Measurements from ENCODE around the gene BOLA3.
"Not testable (repeated sequence)": the region's sequence is repeated elsewhere in the genome, so short reads cannot be mapped to it uniquely, and the experiment has no call there.

BOLA3 gene, protein sequence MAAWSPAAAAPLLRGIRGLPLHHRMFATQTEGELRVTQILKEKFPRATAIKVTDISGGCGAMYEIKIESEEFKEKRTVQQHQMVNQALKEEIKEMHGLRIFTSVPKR

DNA sequence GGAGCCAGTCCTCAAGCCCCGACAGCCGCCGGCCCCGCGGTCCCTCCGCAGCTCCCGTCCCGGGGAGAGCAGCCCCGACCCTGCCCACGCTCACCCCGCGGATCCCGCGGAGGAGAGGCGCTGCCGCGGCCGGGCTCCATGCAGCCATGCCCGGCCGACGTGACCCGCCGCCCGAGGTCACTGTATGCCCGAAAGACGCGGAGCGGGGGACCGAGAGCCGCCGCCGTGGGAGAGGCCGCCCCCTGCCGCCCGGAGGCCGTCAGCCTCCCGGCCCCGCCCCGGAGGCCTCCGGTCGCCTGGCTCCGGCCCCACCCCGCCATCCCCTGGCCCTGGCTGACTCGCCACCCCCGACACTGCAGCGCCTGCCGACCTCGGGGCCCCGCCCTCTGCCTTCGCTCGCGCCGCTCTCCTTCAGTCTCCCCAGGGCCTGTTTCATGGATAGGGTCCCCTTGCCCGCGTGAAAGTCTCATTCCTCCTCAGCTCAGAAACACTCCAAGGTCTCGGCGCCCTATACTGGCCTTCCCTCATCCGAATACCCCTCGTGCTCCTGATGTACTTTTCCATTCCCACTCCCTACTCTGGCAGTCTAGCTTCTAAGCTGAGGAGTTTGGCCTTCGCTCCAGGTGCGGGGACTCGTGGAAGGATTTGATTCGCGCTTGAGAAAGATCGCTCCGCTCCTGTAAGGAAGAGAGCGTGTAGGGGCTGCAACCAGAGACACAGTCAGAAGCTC lies at the start of gene BOLA3:
Gene BOLA3 (minus strand): TSS at position 186 of the 730 bp plus-strand sequence. CDS start 38 bp downstream, at position 148.
- peak; percentile 86 for DNase-seq

GRCh38 chr2:74197049-74197448 lies 49.3 kb upstream of the BOLA3 start:
- no peak for DNase-seq

DNA sequence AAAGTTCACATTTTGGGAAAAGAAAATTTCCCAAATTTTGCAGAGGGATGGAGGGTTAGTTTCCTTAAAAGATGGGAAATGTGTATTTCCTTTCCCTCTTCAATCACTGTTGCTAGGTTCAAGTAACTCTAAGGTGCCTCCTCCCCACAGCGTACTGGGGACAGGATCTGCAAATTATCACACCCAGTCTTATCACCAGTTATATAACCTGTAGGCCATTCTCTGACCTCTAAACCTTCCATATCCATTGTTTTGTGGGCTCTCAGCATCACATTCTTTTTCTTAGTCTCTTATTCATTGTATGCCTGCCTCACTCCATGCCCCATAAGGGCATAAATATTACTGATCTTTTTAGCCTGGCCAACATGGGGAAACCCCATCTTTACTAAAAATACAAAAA lies 47.1 kb upstream of the BOLA3 start:
- DNase-seq: no peak

- no peak for DNase-seq
These were observed 44.1 kb upstream of the BOLA3 start for GRCh38 chr2:74191596-74192380.

GRCh38 chr2:74188696-74189095 lies 41.0 kb upstream of the BOLA3 start:
- no peak for DNase-seq

- no peak for DNase-seq
These were observed 40.4 kb upstream of the BOLA3 start for GRCh38 chr2:74188018-74188601.

DNA sequence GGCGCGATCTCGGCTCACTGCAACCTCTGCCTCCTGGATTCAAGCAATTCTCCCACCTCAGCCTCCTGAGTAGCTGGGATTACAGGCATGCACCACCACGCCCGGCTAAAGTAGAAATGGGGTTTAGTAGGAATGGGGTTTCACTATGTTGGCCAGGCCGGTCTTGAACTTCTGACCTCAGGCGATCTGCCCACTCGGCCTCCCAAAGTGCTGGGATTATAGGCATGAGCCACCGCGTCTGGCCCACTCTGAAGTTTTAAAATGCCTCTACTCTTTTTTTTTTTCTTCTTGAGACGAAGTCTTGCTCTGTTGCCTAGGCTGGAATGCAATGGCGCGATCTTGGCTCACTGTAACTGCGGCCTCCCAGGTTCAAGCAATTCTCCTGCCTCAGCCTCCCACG lies 39.0 kb upstream of the BOLA3 start:
- not testable (repeated sequence) for DNase-seq

DNA sequence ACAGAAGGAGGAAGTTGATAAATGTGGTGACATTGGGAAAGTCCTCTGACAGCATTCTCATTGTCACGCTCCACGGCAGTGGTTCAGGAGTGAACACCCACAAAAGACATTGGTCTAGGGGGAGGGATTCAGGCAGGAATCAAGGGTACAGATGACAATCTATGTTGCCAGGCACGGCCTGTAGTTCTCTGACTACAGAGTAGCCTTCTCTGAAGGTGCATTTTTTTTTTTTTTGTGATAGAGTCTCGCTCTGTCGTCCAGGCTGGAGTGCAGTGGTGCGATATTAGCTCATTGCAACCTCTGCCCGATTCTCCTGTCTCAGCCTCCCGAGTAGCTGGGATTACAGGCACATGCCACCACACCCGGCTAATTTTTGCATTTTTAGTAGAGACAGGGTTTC lies 38.3 kb upstream of the BOLA3 start:
- DNase-seq: peak; percentile 52

GRCh38 chr2:74183878-74184277 lies 36.2 kb upstream of the BOLA3 start:
- no peak for DNase-seq

DNA sequence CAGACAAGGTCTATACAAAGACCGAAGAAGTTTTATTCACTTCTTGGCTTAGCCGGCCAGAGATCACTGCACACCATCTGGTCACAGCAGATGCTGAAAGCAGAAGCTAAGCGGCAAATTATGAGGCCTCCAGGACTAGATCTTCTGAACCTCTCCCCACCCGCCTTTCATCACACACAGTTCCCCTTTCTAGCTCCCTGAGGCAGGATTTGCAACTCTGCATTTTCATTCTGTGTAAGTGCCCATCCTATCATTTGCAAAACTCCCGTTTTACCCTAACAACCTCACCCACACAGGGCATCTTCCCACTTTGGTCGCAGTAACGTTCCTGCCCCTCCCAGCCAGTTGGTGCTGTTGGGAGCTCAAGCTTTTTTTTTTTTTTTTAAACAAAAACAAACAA lies 34.0 kb upstream of the BOLA3 start:
- peak; percentile 31 for DNase-seq

GRCh38 chr2:74179063-74179865 lies 31.6 kb upstream of the BOLA3 start:
- DNase-seq: no peak

GRCh38 chr2:74178211-74179062 lies 30.7 kb upstream of the BOLA3 start, which contains the start of gene MOB1A:
Gene MOB1A (minus strand): TSS chr2:74178879. CDS start chr2:74178674, 205 bp downstream.
- DNase-seq: peak; percentile 98

- DNase-seq: no peak
These were observed 30.0 kb upstream of the BOLA3 start for GRCh38 chr2:74177696-74178095.

- no peak for DNase-seq
These were observed 27.2 kb upstream of the BOLA3 start for GRCh38 chr2:74174909-74175308.

DNA sequence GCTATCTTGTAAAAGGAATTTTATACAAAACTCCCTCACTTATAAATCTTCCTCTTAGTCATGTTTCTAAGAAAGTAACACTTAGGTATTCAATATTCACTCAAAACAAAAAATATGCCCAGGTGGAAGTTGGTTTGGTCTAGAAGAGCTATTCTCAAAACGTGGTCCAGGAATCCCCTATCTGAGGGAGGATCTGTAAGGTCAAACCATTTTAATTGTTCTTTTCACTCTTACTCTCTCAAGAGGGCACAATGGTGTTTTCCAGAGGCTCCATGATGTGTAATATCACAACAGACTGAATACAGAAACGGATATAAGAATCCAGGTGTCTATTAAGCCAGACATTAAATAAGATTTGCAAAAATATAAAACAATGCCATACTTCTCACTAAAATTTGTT lies 21.0 kb upstream of the BOLA3 start:
- no peak for DNase-seq

- no peak for DNase-seq
These were observed 17.0 kb upstream of the BOLA3 start for GRCh38 chr2:74164761-74165160.

- DNase-seq: no peak
These were observed 15.2 kb upstream of the BOLA3 start for GRCh38 chr2:74162951-74163350.

GRCh38 chr2:74155830-74156229 lies 8.1 kb upstream of the BOLA3 start:
- DNase-seq: no peak

DNA sequence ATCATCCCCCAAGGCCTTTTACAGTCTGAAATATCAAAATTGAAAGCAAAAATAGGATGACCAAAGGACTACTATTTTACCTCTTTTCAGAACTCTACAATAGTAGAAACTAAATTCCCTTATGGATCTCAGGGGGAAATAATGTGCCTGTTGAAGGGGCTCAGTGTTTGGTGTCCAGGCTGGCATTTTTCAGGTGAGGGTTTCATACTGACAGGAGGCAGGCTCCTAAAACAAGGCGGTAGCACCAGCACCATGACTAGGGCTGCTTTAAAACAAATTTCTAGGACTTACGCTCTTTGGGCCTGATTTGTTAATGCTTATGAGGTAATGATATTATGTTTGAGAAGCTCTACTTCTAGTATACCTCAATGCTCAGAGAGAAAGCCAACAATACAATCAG lies 5.2 kb upstream of the BOLA3 start:
- DNase-seq: no peak

DNA sequence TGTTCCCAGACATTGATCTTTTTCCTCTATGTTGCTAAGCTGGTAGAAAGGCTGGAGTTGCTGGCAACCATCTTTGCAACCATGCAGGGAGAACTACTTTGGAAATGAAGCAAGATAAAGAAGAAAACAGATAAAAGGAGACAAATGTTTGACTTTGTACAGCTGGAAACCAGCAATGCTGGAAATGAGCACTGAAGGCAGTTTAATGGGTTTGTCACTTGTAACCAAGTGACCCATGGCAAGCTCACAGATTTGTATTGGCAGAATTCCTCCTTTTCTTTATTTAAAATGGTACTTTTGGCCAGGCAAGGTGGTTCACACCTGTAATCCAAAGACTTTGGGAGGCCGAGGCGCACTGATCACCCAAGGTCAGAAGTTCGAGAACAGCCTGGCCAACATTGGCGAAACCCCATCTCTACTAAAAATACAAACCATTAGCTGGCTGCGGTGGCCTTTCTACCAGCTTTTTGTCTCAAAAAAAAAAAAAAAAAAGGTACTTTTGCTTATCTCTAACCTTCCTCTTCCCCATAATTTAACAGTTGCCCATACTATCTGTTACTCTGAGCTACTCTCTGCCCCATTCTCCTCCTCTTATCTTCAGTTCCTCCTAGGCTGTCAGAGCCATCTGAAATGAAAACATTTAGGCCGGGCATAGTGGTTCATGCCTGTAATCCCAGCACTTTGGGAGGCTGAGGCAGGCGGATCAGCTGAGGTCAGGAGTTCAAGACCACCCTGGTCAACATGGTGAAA lies 2.0 kb upstream of the BOLA3 start:
- DNase-seq: no peak

DNA sequence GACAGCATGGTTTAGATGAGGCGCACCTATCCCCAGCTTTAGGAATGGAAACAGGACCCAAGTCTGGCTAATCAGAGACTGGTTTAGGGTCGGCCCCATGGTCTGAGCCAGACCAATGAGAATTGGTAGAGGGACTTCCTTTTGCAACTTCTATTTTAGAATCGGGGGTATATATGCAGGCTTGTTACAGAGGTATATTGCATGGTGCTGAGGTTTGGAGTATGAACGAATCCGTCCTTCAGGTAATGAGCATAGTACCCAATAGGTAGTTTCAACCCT lies 1.5 kb upstream of the BOLA3 start:
- no peak for DNase-seq

All from CD4-positive, alpha-beta T cell treated with Interleukin-12 subunit alpha and Interleukin-12 subunit beta, for 1 hour (primary cell).